HG03060 (cell line): Measurements from ENCODE around the gene AP3M1.
A peak's percentile ranks its signal among the peaks of the same experiment; 100 is the strongest.

Experiments
- ATAC-seq: cut with Tn5 transposase; IDR thresholded peaks from one replicate; pipeline ENCODE4 v1.9.1; 2021; ENCODE audit warnings: low read depth, moderate number of reproducible peaks; ENCODE audit not compliant: unreplicated experiment

The AP3M1 gene

GRCh38 chr10:74117738-74118137 is 32.9 kb downstream of the AP3M1 start:
- ATAC-seq: no peak

- no peak for ATAC-seq
These were observed 36.6 kb downstream of the AP3M1 start for GRCh38 chr10:74114041-74114448.

GRCh38 chr10:74113546-74113945 is 37.1 kb downstream of the AP3M1 start:
- no peak for ATAC-seq

- ATAC-seq: no peak
These were observed 38.8 kb downstream of the AP3M1 start for GRCh38 chr10:74111799-74112198.

- no peak for ATAC-seq
These were observed 40.5 kb downstream of the AP3M1 start for GRCh38 chr10:74110120-74110519.

- ATAC-seq: no peak
These were observed 41.2 kb downstream of the AP3M1 start for GRCh38 chr10:74109452-74109851.

- ATAC-seq: no peak
These were observed 43.2 kb downstream of the AP3M1 start for GRCh38 chr10:74107391-74107790.

- ATAC-seq: no peak
These were observed 45.6 kb downstream of the AP3M1 start for GRCh38 chr10:74104996-74105395.

GRCh38 chr10:74104480-74104879 is 46.1 kb downstream of the AP3M1 start:
- no peak for ATAC-seq

GRCh38 chr10:74103560-74104258 is 46.9 kb downstream of the AP3M1 start:
- no peak for ATAC-seq

GRCh38 chr10:74099836-74100235 is 50.8 kb downstream of the AP3M1 start:
- no peak for ATAC-seq

- no peak for ATAC-seq
These were observed 51.2 kb downstream of the AP3M1 start for GRCh38 chr10:74099420-74099819.

- ATAC-seq: no peak
These were observed 52.9 kb downstream of the AP3M1 start for GRCh38 chr10:74097776-74098175.

- ATAC-seq: peak; percentile 89
These were observed 53.9 kb downstream of the AP3M1 start for GRCh38 chr10:74096777-74097176.

GRCh38 chr10:74094231-74094630 is 56.4 kb downstream of the AP3M1 start:
- no peak for ATAC-seq

- ATAC-seq: no peak
These were observed 57.0 kb downstream of the AP3M1 start for GRCh38 chr10:74093530-74094164.

- ATAC-seq: no peak
These were observed 58.3 kb downstream of the AP3M1 start for GRCh38 chr10:74092372-74092771.

- ATAC-seq: no peak
These were observed 61.9 kb downstream of the AP3M1 start for GRCh38 chr10:74088722-74089121.

GRCh38 chr10:74086317-74086716 is 64.3 kb downstream of the AP3M1 start:
- ATAC-seq: no peak

GRCh38 chr10:74084955-74085354 is 65.7 kb downstream of the AP3M1 start:
- ATAC-seq: no peak

- ATAC-seq: no peak
These were observed 67.3 kb downstream of the AP3M1 start for GRCh38 chr10:74083304-74083703.
